Fibroblast of pulmonary artery (primary cell): Measurements from ENCODE around the gene HMGN2.

Experiments
- DNase-seq: peaks from one replicate; pipeline ENCODE4 v3.0.0-alpha.2; 2010; ENCODE audit warnings: low read depth
- H3K4me3 ChIP-seq: replicated peaks from 2 replicates; pipeline ENCODE4 v1.5.1; 2011; ENCODE audit warnings: low read depth, mild to moderate bottlenecking, control low read depth, low read length, moderate library complexity
- TF ChIP-seq, protein P1 (sequence below): IDR thresholded peaks from 2 replicates; pipeline ENCODE4 v1.5.1; 2011; ENCODE audit warnings: mild to moderate bottlenecking, control low read depth, low read length, inconsistent platforms; ENCODE audit errors: missing control alignments

Gene HMGN2

GRCh38 chr1:26476958-26477357 is 4.7 kb downstream of the HMGN2 start:
- TF ChIP-seq, protein P1, sequence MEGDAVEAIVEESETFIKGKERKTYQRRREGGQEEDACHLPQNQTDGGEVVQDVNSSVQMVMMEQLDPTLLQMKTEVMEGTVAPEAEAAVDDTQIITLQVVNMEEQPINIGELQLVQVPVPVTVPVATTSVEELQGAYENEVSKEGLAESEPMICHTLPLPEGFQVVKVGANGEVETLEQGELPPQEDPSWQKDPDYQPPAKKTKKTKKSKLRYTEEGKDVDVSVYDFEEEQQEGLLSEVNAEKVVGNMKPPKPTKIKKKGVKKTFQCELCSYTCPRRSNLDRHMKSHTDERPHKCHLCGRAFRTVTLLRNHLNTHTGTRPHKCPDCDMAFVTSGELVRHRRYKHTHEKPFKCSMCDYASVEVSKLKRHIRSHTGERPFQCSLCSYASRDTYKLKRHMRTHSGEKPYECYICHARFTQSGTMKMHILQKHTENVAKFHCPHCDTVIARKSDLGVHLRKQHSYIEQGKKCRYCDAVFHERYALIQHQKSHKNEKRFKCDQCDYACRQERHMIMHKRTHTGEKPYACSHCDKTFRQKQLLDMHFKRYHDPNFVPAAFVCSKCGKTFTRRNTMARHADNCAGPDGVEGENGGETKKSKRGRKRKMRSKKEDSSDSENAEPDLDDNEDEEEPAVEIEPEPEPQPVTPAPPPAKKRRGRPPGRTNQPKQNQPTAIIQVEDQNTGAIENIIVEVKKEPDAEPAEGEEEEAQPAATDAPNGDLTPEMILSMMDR: no peak
- no peak for DNase-seq
- H3K4me3 ChIP-seq: no peak overlapping the region

GRCh38 chr1:26477446-26478152 is 5.4 kb downstream of the HMGN2 start:
- DNase-seq: no peak
- TF ChIP-seq, protein P1: no peak
- no peak overlapping the region for H3K4me3 ChIP-seq

DNA sequence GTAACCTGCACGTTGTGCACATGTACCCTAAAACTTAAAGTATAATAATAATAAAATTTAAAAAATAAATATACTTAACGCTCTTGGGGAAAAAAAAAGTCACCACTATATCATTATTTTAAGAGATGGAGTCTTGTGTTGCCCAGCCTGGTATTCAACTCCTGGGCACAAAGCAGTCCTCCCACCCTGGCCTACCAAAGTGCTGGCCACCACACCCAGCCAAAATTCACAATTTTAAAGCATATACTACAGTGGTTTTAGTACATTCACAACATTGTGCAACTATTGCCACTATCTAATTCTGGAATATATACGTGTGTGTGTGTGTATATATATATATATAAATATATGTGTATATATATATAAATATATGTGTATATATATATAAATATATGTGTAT is 5.9 kb downstream of the HMGN2 start:
- TF ChIP-seq, protein P1: no peak
- DNase-seq: no peak

DNA sequence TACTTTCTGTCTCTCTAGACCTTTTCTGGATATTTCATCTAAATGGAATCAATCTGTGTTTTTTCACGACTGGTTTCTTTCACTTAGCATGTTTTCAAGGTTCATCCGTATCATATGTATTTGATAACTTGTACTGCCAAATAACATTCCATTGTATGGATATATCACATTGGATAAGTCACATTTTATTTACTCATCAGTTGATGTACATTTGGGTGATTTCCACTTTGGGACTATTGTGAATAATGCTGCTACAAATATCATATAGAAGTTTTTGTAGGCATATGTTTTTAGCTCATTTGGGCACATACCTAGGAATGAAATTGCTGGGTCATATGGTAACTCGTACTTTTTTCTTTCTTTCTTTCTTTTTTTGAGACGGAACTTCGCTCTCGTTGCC is 6.7 kb downstream of the HMGN2 start:
- TF ChIP-seq, protein P1: no peak
- no peak overlapping the region for H3K4me3 ChIP-seq
- DNase-seq: no peak

More for the DNA sequence above, 5.9 kb downstream of the HMGN2 start:
- no peak overlapping the region for H3K4me3 ChIP-seq

DNA sequence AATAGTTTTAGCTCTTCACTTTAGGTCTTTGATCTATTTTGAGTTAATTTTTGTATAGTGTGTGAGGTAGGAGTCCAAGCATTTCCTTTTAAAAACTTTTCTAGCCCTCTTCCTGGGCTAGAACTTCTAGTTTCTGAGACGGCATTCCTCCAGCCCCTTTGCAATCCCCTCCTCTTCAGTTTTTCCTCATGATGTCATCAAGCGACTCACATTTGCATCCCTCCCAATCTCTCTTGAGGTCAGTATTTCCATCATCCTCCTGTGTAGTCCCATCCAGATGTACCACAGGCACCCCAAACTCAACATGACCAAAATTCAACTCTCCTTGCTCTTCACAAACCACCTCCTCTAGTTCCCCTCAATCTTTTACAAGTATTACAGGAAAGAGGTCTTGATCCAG is 10.7 kb downstream of the HMGN2 start:
- peak; percentile 36 for DNase-seq
- TF ChIP-seq, protein P1: no peak

DNA sequence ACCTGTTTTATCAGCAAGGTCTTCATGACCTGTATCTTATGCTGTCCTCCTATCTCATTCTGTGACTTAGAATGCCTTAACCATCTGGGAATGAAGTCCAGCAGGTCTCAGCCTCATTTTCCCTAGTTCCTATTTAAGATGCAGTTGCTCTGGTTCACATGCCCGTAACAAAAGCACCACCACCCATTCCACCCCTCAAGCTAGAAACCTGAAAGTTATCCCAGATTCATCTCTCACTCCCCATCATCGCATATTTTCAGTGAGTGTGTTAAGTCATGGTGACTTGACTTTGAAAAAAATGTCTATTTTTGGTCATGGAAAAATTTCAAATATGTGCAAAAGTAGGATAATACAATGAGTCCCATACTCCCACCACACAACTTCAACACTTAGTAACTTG is 11.7 kb downstream of the HMGN2 start:
- no peak overlapping the region for H3K4me3 ChIP-seq
- peak; percentile 49 for DNase-seq
- TF ChIP-seq, protein P1: no peak

More for the DNA sequence above, 10.7 kb downstream of the HMGN2 start:
- H3K4me3 ChIP-seq: no peak overlapping the region

DNA sequence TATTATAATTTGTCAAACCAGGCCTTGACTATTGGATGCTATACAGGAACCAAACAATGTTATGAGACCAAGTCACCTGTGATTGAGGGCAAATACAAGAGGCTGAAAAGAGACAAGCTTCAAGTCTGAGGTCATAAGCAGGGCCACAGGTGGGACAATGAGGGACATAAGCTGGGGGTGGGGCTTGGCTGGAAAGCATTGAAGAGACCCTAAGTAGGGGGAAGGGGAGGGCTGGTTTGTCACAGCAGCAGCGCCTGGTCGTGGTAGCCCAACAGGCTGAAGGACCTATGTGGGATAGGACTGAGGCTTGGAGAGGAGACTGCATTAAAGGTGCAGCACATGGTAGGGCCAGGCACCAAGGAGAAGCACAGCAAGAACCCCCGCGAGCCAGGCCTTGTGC is 17.9 kb downstream of the HMGN2 start:
- TF ChIP-seq, protein P1: no peak
- DNase-seq: no peak
- H3K4me3 ChIP-seq: no peak overlapping the region
